K562 (cell line): Measurements from ENCODE around the gene YBX1. TPM values are rescaled to one million over a fixed set of nuclear protein-coding genes. Genes with fewer than 3 reads are reported as not detected.
A peak's percentile ranks its signal among the peaks of the same experiment; 100 is the strongest.

Experiments used
- CTCF ChIP-seq, 3 experiments: IDR thresholded peaks in 2 of 3; conservative IDR thresholded peaks in 1 of 3; 2 replicates each; pipeline ENCODE4 v1.5.1; 2011 to 2012; ENCODE audit warnings: low read length in 3 of 3, mild to moderate bottlenecking in 3 of 3, control low read depth in 2 of 3, improper control_type of control experiment in 1 of 3, inconsistent platforms in 1 of 3, low read depth in 1 of 3, mixed read lengths in 1 of 3, moderate library complexity in 1 of 3; ENCODE audit not compliant: insufficient read depth in 2 of 3
- KLF16 ChIP-seq: IDR thresholded peaks from 2 replicates; pipeline ENCODE4 v1.6.1; 2016; ENCODE audit warnings: antibody characterized with exemption
- REST ChIP-seq, 2 experiments: fragments of 450-650 bp; formaldehyde crosslinking in 1 of 2; IDR thresholded peaks; 2 replicates each; pipeline versions ENCODE4 v1.4.0 to v1.6.1; 2014 to 2020; ENCODE audit warnings: mild to moderate bottlenecking in 2 of 2, borderline replicate concordance in 1 of 2, low read depth in 1 of 2
- UBTF ChIP-seq, 2 experiments: IDR thresholded peaks; 2 replicates each; pipeline ENCODE4 v1.6.1; 2012; ENCODE audit warnings: improper control_type of control experiment in 2 of 2, low read depth in 2 of 2, low read length in 2 of 2, borderline replicate concordance in 1 of 2
- polyA plus RNA-seq, 8 experiments: library from polyadenylated mRNA; depleted of rRNA in 4 of 8; stranded (reverse) in 5 of 8; unstranded in 3 of 8; fragments of >200 nt; fragmentation: Nextera tagmentation in 2 of 8; fragmentation: Illumina TruSeq in 1 of 8; extraction: Ambion mirVana in 2 of 8; extraction: Trizol in 1 of 8; gene quantifications; 2 replicates each; pipeline versions ENCODE4 v1.2.1 to v1.2.3, GENCODE V29; 2011 to 2014; ENCODE audit warnings: inconsistent platforms in 1 of 8, missing spikeins in 1 of 8
- total RNA-seq, 7 experiments: library from RNA; depleted of rRNA in 6 of 7; stranded (reverse); fragments of >200 nt in 6 of 7; fragmentation: Illumina TruSeq in 2 of 7; extraction: Trizol in 2 of 7; gene quantifications; 2 replicates each; pipeline versions ENCODE4 v1.2.1 to v1.2.3, GENCODE V29; 2011 to 2021; ENCODE audit warnings: low replicate concordance in 1 of 7

YBX1 gene
- total and polyA plus RNA-seq, 9 of the 15 experiments (the other 6 are each of a cell fraction or from before 2014, with no cell fraction given), result 363 to 1,955 (median 1,216) TPM

- TF ChIP-seq REST (IDR thresholded peaks at IDR 0.05; ENCODE audit: borderline replicate concordance) (no peak), REST (CRISPR knock-in tag; IDR thresholded peaks at IDR 0.05; ENCODE audit: low read depth) (no peak), UBTF (IDR thresholded peaks at IDR 0.05; ENCODE audit: borderline replicate concordance in 1 of 2, low read depth in 2 of 2, low read length in 2 of 2) (0 out of 4 replicates have a peak, but pooled peaks of 1 of the 2 experiments have one; percentile 31), CTCF (IDR thresholded peaks at IDR 0.05 in 2 of 3, conservative IDR thresholded peaks at IDR 0.05 in 1 of 3; ENCODE audit: insufficient read depth in 2 of 3, low read depth in 1 of 3, low read length in 3 of 3) (peak; percentile 69 to 81 (median 73)), KLF16 (0 out of 2 replicates have a peak, but pooled peaks have one; percentile 36)
These were observed 53.9 kb downstream of the YBX1 start (continued) for GRCh38 chr1:42736152-42736551.
